AG04450 (cell line): ENCODE measurements around the gene EHMT2. TPM values are rescaled to one million over a fixed set of nuclear protein-coding genes. Genes with fewer than 3 reads are reported as not detected.

Experiments used
- CTCF ChIA-PET: fragments of 300-600, 350-600 bp; formaldehyde crosslinking; extraction: SDS; loops from one replicate; lab custom pipeline; 2022; ENCODE audit warnings: antibody characterized with exemption, inconsistent platforms; lab: Charles Lee
- POLR2A ChIA-PET: fragments of 350-600 bp; formaldehyde crosslinking; extraction: SDS; loops from one replicate; lab custom pipeline; 2021; ENCODE audit warnings: antibody characterized with exemption, inconsistent platforms; lab: Yijun Ruan, JAX
- DNase-seq: peaks from one replicate; pipeline ENCODE4 v3.0.0-alpha.2; 2011; ENCODE audit warnings: low read depth, low spot score
- H3K27ac ChIP-seq: one replicate; pipeline ENCODE4 v1.5.1; 2012; ENCODE audit warnings: low read depth, low read length, control low read depth
- H3K27me3 ChIP-seq: one replicate; pipeline ENCODE4 v1.6.0; 2012; ENCODE audit warnings: low read length; ENCODE audit not compliant: control insufficient read depth, insufficient read depth
- H3K4me3 ChIP-seq: 2 replicates; pipeline ENCODE4 v1.5.1; 2011; ENCODE audit warnings: mild to moderate bottlenecking, low read depth, low read length, control low read depth
- H3K9me3 ChIP-seq: 2 replicates; pipeline ENCODE4 v1.5.1; 2012; ENCODE audit warnings: low read length; ENCODE audit not compliant: control insufficient read depth, insufficient read depth
- CTCF ChIP-seq: IDR thresholded peaks from 2 replicates; pipeline ENCODE4 v1.5.1; 2011; ENCODE audit warnings: low read depth, low read length, control low read depth, inconsistent platforms
- polyA minus RNA-seq: library from RNA; depleted of rRNA, polyadenylated mRNA; stranded (reverse); fragments of >200 nt; gene quantifications from 2 replicates; pipeline ENCODE4 v1.2.3, GENCODE V29; 2011; rRNA and poly(A)+ RNA removed
- polyA plus RNA-seq: library from polyadenylated mRNA; depleted of rRNA; stranded (reverse); fragments of >200 nt; gene quantifications from 2 replicates; pipeline ENCODE4 v1.2.3, GENCODE V29; 2011; rRNA removed

Gene EHMT2
- polyA plus RNA-seq (23.8 and 28.5 TPM in 2 replicates), polyA minus RNA-seq (56.6 and 68.6 TPM in 2 replicates)

GRCh38 chr6:31897612-31898382 lies at the start of gene EHMT2:
EHMT2 (minus strand) TSS chr6:31897698; CDS start chr6:31897677, 21 bp downstream.
- Histone ChIP-seq H3K4me3 (peak within 1 kb of the TSS; percentile 96), H3K27ac (peak within 1 kb of the TSS; percentile 11), H3K9me3 (no peaks in the 10 kb centered on the region; the same call in 1 of the 2 replicates), H3K27me3 (no peaks in the 10 kb centered on the region)
- CTCF ChIA-PET, result interaction anchor here (0.7 to 4.0 kb wide), 5 partner anchors 9 to 352 kb away, joined by 3 to 44 read pairs (median 3); partner anchors contain the start of genes ATP6V1G2 and LSM2
- POLR2A ChIA-PET, result interaction anchor here (0.6 to 1.7 kb wide), 8 partner anchors 48 to 1074 kb away, joined by 3 to 9 read pairs (median 3); partner anchors contain the start of genes CFB, CLIC1 and DXO
- no peak for TF ChIP-seq CTCF
- no peak for DNase-seq

GRCh38 chr6:31947070-31947675 lies 49.7 kb upstream of the EHMT2 start:
- DNase-seq, result no peak
- H3K9me3 ChIP-seq, result no peaks in the 10 kb centered on the region; the same call in 1 of the 2 replicates
- no peak overlapping the region for H3K4me3 ChIP-seq
- ChIA-PET POLR2A (no interaction called here), CTCF (no interaction called here)
- no peak for TF ChIP-seq CTCF
- no peak overlapping the region for H3K27ac ChIP-seq
- no peaks in the 10 kb centered on the region for H3K27me3 ChIP-seq

GRCh38 chr6:31946370-31946885 lies 48.9 kb upstream of the EHMT2 start:
- Histone ChIP-seq H3K4me3 (no peak overlapping the region; the same call in 1 of the 2 replicates), H3K27me3 (no peaks in the 10 kb centered on the region), H3K27ac (peak overlapping the region; percentile 83), H3K9me3 (no peaks in the 10 kb centered on the region; the same call in 1 of the 2 replicates)
- no peak for DNase-seq
- TF ChIP-seq CTCF, result no peak
- ChIA-PET POLR2A (interaction anchor here (0.6 to 1.1 kb wide), 2 partner anchors 44 to 101 kb away, joined by 3 to 4 read pairs; no protein-coding TSS in a partner anchor), CTCF (no interaction called here)

GRCh38 chr6:31945507-31946369 lies 48.2 kb upstream of the EHMT2 start, which contains the start of gene CFB:
CFB (plus strand) TSS chr6:31946095; CDS start chr6:31946222, 127 bp downstream.
- TF ChIP-seq CTCF, result no peak
- no peaks in the 10 kb centered on the region for H3K27me3 ChIP-seq
- ChIA-PET POLR2A (interaction anchor here (0.6 to 1.3 kb wide), 6 partner anchors 13 to 101 kb away, joined by 3 to 9 read pairs (median 4); partner anchors contain the start of genes EHMT2 and SKIC2), CTCF (interaction anchor here (0.6 kb wide), 1 partner anchor 1603 kb away, joined by 3 read pairs; no protein-coding TSS in a partner anchor)
- H3K4me3 ChIP-seq, result peak within 1 kb of the TSS; percentile 43
- peak; percentile 46 for DNase-seq
- H3K27ac ChIP-seq, result peak within 1 kb of the TSS; percentile 83
- no peaks in the 10 kb centered on the region; the same call in 1 of the 2 replicates for H3K9me3 ChIP-seq
